ENCODE data around the gene NPB. TPM values are rescaled to one million over a fixed set of nuclear protein-coding genes. Genes with fewer than 3 reads are reported as not detected.

NPB gene
- total and polyA plus RNA-seq, 2 of the 8 experiments (the other 6 are each of a cell fraction or from before 2014, with no cell fraction given), result 1.5 to 2.5 TPM

DNA sequence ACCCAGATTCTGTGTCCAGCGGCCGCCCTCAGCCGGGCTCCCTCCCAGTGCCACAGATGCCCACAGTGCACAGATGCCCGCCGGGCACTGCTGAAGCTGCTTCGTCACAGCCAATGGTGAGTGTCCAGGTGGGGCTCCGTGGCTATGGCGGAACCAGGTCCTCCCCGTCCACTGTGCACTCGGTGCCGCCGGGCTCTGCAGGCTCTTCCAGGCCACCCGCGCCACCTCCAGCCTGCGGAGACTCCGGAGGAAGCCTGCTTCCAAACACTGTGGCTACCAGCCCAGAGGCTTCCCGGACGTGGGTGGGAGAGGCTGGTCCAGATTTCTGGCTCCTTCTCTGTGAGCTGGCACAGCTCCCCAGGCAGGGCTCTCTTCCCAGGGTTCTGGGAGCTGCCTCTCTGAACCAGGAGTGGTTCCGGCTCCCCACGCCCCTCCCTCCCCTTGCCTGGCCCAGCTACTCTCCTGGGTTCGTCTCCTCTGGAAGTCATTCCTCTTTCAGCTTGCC lies 37.9 kb downstream of the NPB start:
- FAIRE-seq (no peak), DNase-seq (ENCODE audit: low read depth in 1 of 2, low spot score in 2 of 2) (no peak)
- H4K20me1 ChIP-seq (replicated peaks in 1 of 2; ENCODE audit: control insufficient read depth in 1 of 2, insufficient read depth in 2 of 2, low read length in 2 of 2), result peaks cover 0 to 3% of the 10 kb centered on the region in 2 experiments
- H3K27me3 ChIP-seq (replicated peaks in 1 of 4; ENCODE audit: control insufficient read depth in 3 of 4, extremely low read depth in 1 of 4, insufficient read depth in 3 of 4, low read length in 3 of 4), result peaks cover 0 to 5% (median 0%) of the 10 kb centered on the region in 4 experiments; a peak in 3 of 7 replicates
- no peak overlapping the region for H2BK20ac ChIP-seq (ENCODE audit: low read length)
- H3K9ac ChIP-seq (replicated peaks in 1 of 4; ENCODE audit: extremely low read depth in 1 of 4, low read depth in 3 of 4, low read length in 3 of 4), result no peak overlapping the region
- 93% methylated on average over 19 of the region's 21 CpGs; no CpG with 5 or more reads in 1 of the 2 experiments for WGBS, 2 experiments (ENCODE audit: extremely low coverage in 1 of 2, insufficient coverage in 1 of 2, insufficient read length in 1 of 2, insufficient replicate concordance in 2 of 2, low coverage in 1 of 2, low lambda C conversion rate in 2 of 2, missing lambda C conversion rate in 1 of 2)
- peaks cover 0 to 7% (median 3%) of the 10 kb centered on the region in 4 experiments; a peak in 4 of 8 replicates for H3K36me3 ChIP-seq (ENCODE audit: control insufficient read depth in 2 of 4, insufficient read depth in 4 of 4, low read length in 3 of 4)
- H3K18ac ChIP-seq (ENCODE audit: extremely low read depth, low read length), result no peak overlapping the region
- peak overlapping the region; percentile 17 for H4K91ac ChIP-seq (replicated peaks; ENCODE audit: insufficient read length, low read length)
- H3K23me2 ChIP-seq (ENCODE audit: low read depth, low read length), result no peaks in the 10 kb centered on the region; the same call in 1 of the 2 replicates
- 0 out of 2 replicates have a peak overlapping the region, but pooled peaks have one; percentile 17 for H2BK12ac ChIP-seq (ENCODE audit: low read depth, low read length)
- H3K79me2 ChIP-seq (ENCODE audit: control insufficient read depth in 1 of 2, insufficient read depth in 2 of 2, low read length in 2 of 2), result no peaks in the 10 kb centered on the region; a peak in 1 of 4 replicates
- H3K4me1 ChIP-seq (replicated peaks in 1 of 4; ENCODE audit: control insufficient read depth in 3 of 4, insufficient read depth in 4 of 4, low read length in 3 of 4), result peaks cover 0 to 14% (median 8%) of the 10 kb centered on the region in 4 experiments; a peak in 5 of 7 replicates
- H2BK5ac ChIP-seq (ENCODE audit: low read depth, low read length), result no peak overlapping the region
- no peaks in the 10 kb centered on the region for H3K79me1 ChIP-seq (ENCODE audit: low read depth, low read length)
- no peak overlapping the region for H4K5ac ChIP-seq (ENCODE audit: insufficient read length, low read depth, low read length)
- ChIA-PET POLR2A (ENCODE audit: partially characterized antibody) (interaction anchor here (14.6 kb wide), 1 partner anchor 15 kb away, joined by 150 read pairs; the partner anchor contains the start of gene MAFG), CTCF (ENCODE audit: partially characterized antibody) (interaction anchor here (1.0 to 4.6 kb wide), 7 partner anchors 10 to 83 kb away, joined by 3 to 16 read pairs (median 4); partner anchors contain the start of genes CENPX, LRRC45, MAFG and NOTUM)
- H4K8ac ChIP-seq (ENCODE audit: extremely low read depth, insufficient read depth, low read length), result peak overlapping the region; percentile 60; the same call in 1 of the 2 replicates
- 0 out of 2 replicates have a peak overlapping the region, but pooled peaks have one; percentile 29 for H2BK15ac ChIP-seq (ENCODE audit: low read length)
- no peak overlapping the region for H3K23ac ChIP-seq (ENCODE audit: insufficient read length)
- no peak overlapping the region for H3K56ac ChIP-seq (replicated peaks; ENCODE audit: insufficient read length, low read depth, low read length)
- no peak overlapping the region for H3K4me3 ChIP-seq (ENCODE audit: extremely low read depth in 1 of 4, insufficient read depth in 2 of 4, low read depth in 3 of 4, low read length in 4 of 4)
- no peak overlapping the region for H2BK120ac ChIP-seq (replicated peaks; ENCODE audit: low read depth, low read length)
- no peak overlapping the region for H3K27ac ChIP-seq (ENCODE audit: low read depth, low read length)
- H3K14ac ChIP-seq (ENCODE audit: insufficient read length), result no peak overlapping the region
- H3K4ac ChIP-seq (replicated peaks; ENCODE audit: insufficient read length, low read depth, low read length), result no peak overlapping the region
- no peak overlapping the region for H3K4me2 ChIP-seq (ENCODE audit: insufficient read depth in 1 of 2, low read depth in 2 of 2, low read length in 2 of 2)
- H2AFZ ChIP-seq (ENCODE audit: low read length), result no peak overlapping the region
- no peaks in the 10 kb centered on the region for H3K9me3 ChIP-seq (ENCODE audit: insufficient read depth in 2 of 2, low read depth in 1 of 2, low read length in 1 of 2)
- peak overlapping the region; percentile 65; the same call in 1 of the 2 replicates for H2AK5ac ChIP-seq (ENCODE audit: low read depth, low read length)
- TF ChIP-seq SIX5 (IDR thresholded peaks at IDR 0.05; ENCODE audit: low read depth, low read length) (no peak), CHD2 (IDR thresholded peaks at IDR 0.05; ENCODE audit: low read length) (no peak), SP2 (IDR thresholded peaks at IDR 0.05; ENCODE audit: low read length) (no peak), GTF2F1 (IDR thresholded peaks at IDR 0.05; ENCODE audit: borderline replicate concordance, low read depth, low read length) (no peak), TCF12 (IDR thresholded peaks at IDR 0.05; ENCODE audit: low read depth, low read length) (no peak), KDM1A (IDR thresholded peaks at IDR 0.05; ENCODE audit: borderline replicate concordance, low read length) (no peak), SUZ12 (IDR thresholded peaks at IDR 0.05; ENCODE audit: low read length) (no peak), RXRA (IDR thresholded peaks at IDR 0.05; ENCODE audit: insufficient read depth, low read depth, low read length) (no peak), CTBP2 (IDR thresholded peaks at IDR 0.05; ENCODE audit: borderline replicate concordance, insufficient read depth, insufficient read length, low read length) (no peak), GABPA (IDR thresholded peaks at IDR 0.05; ENCODE audit: borderline replicate concordance, insufficient read depth, low read length) (no peak), BCL11A (IDR thresholded peaks at IDR 0.05; ENCODE audit: low read depth in 2 of 2, low read length in 2 of 2) (no peak)
- TF ChIP-seq, protein P1, sequence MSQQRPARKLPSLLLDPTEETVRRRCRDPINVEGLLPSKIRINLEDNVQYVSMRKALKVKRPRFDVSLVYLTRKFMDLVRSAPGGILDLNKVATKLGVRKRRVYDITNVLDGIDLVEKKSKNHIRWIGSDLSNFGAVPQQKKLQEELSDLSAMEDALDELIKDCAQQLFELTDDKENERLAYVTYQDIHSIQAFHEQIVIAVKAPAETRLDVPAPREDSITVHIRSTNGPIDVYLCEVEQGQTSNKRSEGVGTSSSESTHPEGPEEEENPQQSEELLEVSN (IDR thresholded peaks at IDR 0.05), result no peak
